GM12875 (cell line): ENCODE results near the gene CROCC2.

Experiments used
- H3K4me3 ChIP-seq: one replicate; pipeline ENCODE4 v1.5.1; 2011; ENCODE audit warnings: low read depth, low read length, control low read depth
- TF ChIP-seq, protein P1 (sequence below): IDR thresholded peaks from 2 replicates; pipeline ENCODE4 v1.5.1; 2011; ENCODE audit warnings: low read depth, mild to moderate bottlenecking, control low read depth, inconsistent platforms, low read length, moderate library complexity, borderline replicate concordance; ENCODE audit not compliant: insufficient read depth

The CROCC2 gene

DNA sequence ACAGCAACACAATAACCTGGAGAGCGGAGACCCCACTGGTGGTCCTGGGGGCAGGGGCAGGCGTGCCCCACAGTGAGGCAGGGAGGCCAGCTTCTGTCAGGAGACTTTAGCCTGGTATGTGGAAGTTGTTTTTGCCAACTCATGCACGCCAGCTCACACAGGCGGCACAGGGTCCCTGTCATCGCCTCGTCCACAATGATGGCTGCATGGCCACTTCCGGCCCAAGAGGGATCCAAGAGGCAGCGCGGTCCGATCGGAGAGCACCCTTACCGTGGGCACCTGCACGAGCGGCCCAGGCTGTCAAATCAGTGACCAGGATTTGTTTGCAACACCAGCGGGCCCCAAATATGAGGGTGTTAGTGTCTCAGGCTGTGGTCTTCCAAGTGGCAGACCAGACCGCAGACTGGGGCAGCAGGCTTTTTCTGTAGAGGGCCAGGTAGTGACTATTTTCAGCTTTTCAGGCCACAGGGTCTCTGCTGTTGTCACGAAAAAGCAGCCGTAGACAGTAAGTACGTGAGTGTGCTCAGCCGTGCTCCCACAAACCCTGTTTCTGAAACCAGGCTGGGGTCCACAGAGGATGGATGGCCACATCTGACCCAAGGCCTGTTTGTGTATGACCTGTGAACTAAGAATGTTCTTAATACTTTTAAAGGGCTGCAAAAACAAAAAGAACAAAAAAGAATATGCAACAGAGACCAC, 113.5 kb downstream of the CROCC2 start:
- H3K4me3 ChIP-seq: no peak overlapping the region
- TF ChIP-seq, protein P1, sequence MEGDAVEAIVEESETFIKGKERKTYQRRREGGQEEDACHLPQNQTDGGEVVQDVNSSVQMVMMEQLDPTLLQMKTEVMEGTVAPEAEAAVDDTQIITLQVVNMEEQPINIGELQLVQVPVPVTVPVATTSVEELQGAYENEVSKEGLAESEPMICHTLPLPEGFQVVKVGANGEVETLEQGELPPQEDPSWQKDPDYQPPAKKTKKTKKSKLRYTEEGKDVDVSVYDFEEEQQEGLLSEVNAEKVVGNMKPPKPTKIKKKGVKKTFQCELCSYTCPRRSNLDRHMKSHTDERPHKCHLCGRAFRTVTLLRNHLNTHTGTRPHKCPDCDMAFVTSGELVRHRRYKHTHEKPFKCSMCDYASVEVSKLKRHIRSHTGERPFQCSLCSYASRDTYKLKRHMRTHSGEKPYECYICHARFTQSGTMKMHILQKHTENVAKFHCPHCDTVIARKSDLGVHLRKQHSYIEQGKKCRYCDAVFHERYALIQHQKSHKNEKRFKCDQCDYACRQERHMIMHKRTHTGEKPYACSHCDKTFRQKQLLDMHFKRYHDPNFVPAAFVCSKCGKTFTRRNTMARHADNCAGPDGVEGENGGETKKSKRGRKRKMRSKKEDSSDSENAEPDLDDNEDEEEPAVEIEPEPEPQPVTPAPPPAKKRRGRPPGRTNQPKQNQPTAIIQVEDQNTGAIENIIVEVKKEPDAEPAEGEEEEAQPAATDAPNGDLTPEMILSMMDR: no peak

DNA sequence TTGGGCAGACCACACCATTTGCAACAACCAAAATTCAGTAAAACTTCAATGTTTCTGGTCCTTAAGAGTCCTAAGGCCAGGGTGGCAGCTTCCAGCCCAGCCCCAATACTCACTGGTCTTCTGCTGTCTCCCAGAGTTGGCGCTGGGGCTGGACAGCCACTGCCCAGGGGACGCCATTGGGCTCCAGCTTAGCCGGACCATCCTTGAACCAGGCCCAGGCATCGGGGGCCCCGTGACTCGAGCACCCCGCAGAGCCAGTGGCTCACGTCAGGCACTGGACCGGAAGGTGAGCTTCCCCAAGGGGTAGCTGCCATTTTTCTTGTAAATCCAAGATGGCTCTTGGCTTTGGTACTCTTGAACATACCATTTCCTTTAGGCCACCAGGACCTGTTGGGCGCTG, 114.1 kb downstream of the CROCC2 start:
- TF ChIP-seq, protein P1: no peak
- no peak overlapping the region for H3K4me3 ChIP-seq

DNA sequence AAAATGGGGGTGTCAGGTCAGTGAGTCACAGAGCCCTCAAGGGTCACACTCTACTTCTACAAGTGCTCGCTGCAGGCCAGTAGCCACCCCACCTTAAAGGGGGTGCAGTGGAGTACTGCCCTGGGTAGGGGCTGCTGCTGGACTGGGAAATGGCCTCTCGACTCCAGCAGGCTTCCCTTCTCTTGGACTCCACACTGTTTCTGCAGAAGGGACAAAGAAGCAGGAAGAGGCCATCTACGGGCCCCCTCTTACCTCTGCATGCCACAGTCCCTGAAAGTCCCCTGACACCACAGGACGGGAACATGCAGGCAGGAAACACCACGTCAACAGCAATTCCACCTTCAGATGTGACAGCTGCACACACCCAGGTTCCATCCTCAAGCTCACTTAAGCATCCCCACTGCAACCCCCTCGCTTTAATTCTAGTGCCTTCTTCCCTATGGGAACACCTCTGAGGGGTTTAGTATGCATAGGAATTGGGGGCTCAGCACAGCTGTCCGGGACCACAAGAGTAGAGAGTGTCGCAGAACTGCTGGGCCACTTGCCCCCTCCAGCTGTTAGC, 114.6 kb downstream of the CROCC2 start:
- H3K4me3 ChIP-seq: no peak overlapping the region
- TF ChIP-seq, protein P1: no peak

DNA sequence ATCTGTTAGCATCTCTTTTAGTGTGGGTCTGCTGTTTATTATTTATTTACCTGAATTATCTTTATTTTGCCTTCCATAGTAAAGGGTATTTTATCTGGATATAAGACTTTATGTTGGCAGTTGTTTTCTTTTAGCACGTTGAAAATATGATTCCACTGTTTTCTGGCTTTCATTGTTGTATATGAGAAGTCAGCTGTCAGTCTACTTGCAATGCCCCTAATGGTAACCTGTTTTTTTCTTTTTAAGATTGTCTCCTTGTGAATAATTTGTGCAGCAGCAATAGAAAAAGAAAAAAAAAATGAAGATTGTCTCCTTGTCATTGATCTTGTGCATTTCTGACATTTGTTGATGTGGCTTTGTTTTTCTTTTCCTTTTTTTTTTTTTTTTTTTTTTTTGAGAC, 119.5 kb downstream of the CROCC2 start:
- TF ChIP-seq, protein P1: no peak
- H3K4me3 ChIP-seq: no peak overlapping the region

DNA sequence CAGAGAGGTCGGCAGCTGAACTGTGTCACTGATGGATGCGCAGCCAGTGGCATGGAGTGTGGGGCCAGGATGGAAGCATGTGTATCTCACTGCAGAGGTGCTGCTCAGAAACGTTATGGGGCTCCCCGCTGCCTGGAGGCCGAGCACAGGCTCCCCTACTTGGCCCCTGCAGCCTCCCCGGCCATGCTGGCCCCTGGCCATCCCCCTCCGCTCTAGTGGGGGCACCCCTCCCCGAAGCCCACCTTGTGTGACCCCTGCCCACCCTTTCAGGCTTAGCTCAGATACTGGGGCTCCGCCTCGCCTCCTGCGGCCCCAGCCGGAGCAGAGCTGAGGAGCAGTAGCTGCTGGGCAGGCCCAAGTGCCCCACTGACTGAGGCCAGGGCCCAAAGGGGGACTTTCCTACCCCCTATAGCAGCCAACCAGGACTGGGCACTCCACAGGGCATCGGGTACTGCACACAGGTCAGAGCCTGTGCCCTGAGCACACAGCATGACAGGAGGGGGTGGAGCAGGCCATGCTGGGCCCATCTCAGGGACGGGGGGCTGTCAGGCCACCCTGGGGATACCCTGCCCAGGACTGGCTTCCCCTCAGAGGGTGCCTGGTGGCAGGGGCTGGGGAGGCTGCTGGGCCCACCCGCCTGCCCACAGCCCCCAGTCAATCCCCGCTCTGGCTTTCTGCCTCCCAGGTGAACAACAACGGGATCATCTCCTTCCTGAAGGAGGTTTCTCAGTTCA, 123.6 kb downstream of the CROCC2 start:
- no peak overlapping the region for H3K4me3 ChIP-seq
- TF ChIP-seq, protein P1: no peak

GRCh38 chr2:241030333-241030680, 124.2 kb downstream of the CROCC2 start:
- no peak overlapping the region for H3K4me3 ChIP-seq
- TF ChIP-seq, protein P1: no peak

DNA sequence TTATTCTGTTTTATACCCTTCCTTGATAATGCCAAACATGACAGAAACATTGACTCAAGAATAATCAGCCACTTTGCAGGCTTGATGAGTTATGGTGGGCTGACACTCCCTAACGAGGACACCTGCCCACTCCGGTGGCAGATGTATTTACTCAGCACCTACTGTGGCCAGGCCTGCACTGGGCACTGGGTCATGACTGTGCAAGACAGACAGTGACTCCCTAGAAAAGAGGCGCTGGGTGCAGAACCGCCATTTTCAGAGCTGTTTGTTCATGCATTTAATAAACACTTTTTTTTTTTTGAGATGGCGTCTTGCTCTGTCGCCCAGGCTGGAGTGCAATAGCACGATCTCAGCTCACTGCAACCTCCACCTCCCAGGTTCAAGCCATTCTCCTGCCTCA, 124.7 kb downstream of the CROCC2 start:
- no peak overlapping the region for H3K4me3 ChIP-seq
- TF ChIP-seq, protein P1: no peak
